HG03571 (cell line): ENCODE results near the gene DAZAP2.
"Not testable (repeated sequence)": the region's sequence is repeated elsewhere in the genome, so short reads cannot be mapped to it uniquely, and the experiment has no call there.

Experiments
- ATAC-seq: cut with Tn5 transposase; IDR thresholded peaks from one replicate; pipeline ENCODE4 v1.9.1; 2021; ENCODE audit not compliant: unreplicated experiment

The DAZAP2 gene

DNA sequence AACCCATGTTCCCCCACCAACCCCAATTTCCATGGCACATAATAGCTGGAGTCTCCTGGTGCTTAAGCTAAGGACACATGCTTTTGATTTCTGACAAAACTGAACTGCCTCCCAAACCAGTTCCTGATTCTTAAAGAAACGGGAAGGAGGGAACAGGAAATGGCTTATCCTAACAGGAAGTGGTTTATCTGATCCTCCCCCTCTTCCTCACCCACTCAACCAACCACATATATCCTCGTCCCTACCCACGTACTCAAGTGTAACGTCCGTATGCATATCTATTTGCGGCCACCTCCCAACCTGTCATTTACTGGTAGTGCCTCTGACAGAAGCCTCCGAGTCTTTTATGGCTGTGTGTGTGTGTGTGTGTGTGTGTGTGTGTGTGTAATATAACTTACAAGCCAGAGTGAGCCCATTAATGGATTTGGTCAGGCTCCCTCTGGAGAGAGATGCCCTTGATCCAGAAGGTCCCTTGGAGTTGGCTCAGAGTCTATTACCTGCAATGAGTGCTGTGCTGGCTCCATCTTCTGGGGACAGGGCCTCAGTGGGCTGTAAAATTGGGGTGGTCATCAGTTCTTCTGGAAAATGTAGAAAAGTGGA, 7.7 kb downstream of the DAZAP2 start:
- ATAC-seq: no peak

- ATAC-seq: no peak
Observed at GRCh38 chr12:51247523-51248206, 9.0 kb downstream of the DAZAP2 start.

- ATAC-seq: no peak
Observed at GRCh38 chr12:51253276-51253675, 14.7 kb downstream of the DAZAP2 start.

- ATAC-seq: no peak
Observed at GRCh38 chr12:51254536-51254935, 15.9 kb downstream of the DAZAP2 start.

DNA sequence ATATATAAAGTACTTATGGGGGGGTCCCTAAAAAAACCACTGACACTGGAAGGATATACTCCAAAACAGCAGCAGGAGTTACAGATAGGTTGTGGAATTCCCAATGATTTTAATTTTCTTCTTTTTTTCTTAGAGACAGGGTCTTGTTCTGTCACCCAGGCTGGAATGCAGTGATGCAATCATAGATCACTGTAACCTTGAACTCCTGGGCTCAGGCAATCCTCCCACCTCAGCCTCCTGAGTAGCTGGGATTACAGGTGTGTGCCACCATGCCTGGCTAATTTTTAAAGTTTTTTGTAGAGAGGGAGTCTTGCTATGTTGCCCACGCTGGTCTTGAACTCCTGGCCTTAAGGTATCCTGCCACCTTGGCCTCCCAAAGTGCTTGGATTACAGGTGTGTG, 21.0 kb downstream of the DAZAP2 start:
- ATAC-seq: not testable (repeated sequence)

GRCh38 chr12:51262758-51263177, 24.1 kb downstream of the DAZAP2 start:
- ATAC-seq: no peak

GRCh38 chr12:51263341-51263740, 24.7 kb downstream of the DAZAP2 start:
- no peak for ATAC-seq

DNA sequence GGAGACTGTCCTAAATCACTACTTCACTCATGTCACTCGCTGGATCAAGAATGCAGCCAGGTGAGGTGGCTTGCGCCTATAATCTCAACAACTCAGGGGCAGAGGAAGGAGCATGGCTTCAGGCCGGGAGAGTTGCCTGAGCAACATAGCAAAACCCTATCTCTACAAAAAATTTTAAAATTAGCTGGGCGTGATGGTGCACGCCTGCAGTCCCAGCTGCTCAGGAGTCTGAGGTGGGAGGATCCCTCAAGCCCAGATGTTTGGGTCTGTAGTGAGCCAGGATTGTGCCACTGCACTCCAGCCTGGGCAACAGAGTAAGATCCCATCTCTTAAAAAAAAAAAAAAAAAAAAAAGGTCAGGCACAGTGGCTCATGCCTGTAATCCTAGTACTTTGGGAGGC, 25.7 kb downstream of the DAZAP2 start:
- no peak for ATAC-seq

DNA sequence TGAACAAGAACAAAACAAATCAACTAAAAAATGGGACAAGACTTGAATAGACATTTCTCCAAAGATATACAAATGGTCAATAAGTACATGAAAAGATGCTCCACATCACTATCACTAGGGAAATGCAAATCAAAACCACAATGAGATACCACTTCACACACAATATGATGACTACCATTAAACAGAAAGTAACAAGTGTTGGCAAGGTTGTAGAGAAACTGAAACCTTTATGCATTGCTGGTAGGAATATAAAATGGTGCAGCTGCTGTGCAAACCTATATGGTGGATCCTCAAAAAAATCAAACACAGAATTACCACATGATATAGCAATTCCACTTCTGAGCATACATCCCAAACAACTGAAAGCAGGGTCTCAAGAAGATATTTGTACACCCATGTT, 26.4 kb downstream of the DAZAP2 start:
- no peak for ATAC-seq

DNA sequence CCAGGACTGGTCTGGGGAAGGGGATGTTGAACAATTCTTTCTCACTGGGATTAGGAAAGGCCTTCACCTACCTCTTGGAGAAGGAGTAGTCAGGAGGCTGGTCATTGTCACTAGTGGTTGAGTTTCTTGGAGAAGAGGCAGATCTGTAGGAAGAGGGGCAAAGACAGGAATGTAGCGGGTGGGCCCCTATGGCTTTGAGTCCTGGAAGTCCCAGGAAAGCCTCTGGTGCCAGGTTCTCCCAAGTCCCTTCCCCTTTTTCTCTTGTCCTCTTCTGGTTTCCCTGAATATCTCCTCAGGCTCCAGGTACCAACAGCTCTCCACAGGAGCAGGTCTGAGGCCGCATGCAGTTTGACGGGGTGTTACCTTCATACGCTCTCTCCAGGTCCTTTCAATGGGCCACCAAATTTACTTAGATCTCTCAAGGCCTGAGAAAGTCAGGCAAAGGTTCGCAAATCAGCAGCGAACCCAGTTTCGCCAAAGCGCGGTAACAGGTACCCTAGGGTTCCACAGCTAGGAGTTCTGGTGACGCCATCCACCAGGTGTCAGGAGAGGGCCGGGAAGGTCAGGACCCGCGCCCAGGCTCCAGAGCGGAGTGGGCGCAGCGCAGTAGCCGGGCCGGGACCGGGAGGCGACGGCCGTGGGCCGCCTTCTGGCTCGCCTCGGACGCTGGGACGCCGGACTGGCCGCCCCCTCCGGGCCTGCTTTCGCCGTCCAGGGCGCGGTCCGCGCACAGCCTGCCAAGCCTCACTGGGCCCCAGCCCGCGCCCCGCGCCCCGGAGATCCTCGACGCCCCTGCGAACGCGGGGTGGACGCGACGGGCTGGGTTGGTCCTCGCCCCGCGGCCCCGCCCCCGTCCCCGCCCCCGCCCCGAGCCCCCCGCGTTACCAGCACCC, 30.8 kb downstream of the DAZAP2 start:
- peak; percentile 23 for ATAC-seq

DNA sequence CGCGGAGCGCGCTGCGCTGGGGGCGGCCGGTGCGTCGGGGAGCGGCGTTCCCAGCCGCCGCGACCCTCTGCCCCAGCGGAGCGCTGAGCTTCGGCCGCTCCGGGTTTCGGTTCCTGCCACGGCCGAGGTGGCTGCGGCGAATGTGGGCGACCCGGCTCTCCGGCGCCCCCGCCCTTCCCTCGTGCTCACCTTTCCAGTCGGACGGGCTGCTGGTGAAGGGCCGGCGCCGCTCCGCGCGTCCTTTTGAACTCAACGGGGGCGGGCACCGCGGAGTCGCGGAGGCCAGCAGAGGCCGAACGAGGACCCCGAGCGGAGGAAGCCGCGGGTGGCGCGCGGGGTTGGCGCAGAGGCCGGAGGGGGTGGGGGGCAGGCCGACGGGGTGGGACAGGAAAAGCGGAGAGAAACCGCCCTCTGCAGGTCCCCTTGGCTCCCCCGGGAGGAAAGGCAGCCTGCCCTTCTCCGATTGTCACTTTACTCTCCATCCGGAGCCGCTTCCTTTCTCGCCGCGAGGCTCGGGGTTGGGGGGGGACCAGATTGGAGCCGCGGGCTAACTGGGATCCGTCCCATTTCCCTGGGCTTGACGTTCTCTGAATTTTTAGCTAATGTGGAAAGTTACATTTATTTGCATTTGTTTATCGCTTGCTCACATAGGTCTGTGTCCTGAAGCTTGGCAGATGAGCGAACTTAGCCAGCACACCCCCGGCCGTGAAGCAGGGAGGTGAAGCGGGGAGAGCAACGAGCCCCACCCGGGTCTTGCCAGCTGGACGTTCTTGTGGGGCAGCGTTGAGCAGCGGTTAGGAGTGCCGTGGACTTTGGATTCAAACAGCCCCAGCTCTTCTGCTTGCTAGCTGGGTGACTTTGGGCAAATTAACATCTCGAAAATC, 31.7 kb downstream of the DAZAP2 start, which contains the start of gene SMAGP:
Gene SMAGP (minus strand): TSS at position 349 of the 884 bp plus-strand sequence. CDS start 1,137 bp downstream, outside the sequence.
- peak; percentile 66 for ATAC-seq

- ATAC-seq: no peak
Observed at GRCh38 chr12:51270951-51271518, 32.4 kb downstream of the DAZAP2 start.

DNA sequence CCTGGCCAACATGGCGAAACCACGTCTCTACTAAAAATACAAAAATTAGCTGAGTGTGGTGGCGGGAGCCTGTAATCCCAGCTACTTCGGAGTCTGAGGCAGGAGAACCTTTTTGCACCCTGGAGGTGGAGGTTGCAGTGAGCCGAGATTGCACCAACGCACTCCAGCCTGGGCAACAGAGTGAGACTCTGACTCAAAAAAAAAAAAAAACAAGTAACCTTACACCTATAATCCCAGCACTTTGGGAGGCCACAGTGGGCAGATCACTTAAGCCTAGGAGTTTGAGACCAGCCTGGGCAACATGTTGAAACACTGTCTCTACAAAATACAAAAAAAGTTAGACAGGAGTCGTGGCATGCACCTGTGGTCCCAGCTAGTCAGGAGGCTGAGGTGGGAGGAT, 34.2 kb downstream of the DAZAP2 start:
- ATAC-seq: not testable (repeated sequence)

DNA sequence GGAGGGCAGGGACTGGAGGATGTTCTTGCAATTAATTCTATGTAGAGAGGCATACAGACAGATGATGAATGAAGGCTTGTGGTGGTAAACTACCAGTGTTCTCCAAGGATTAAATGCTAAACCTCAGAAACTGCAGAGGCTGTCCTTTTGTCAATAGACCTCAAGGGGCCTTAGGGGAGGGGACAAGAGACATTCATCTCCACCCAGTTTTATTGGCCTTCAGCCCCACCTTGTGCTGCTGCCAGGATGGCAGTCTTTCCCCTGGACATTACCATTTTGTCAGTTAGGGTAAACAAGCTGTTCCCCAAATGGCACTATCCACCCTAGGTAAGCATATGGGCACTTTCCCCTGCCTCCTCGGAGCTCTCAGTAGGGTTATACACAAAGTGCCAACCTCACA, 36.5 kb downstream of the DAZAP2 start:
- no peak for ATAC-seq

- ATAC-seq: no peak
Observed at GRCh38 chr12:51281202-51281924, 42.7 kb downstream of the DAZAP2 start.

DNA sequence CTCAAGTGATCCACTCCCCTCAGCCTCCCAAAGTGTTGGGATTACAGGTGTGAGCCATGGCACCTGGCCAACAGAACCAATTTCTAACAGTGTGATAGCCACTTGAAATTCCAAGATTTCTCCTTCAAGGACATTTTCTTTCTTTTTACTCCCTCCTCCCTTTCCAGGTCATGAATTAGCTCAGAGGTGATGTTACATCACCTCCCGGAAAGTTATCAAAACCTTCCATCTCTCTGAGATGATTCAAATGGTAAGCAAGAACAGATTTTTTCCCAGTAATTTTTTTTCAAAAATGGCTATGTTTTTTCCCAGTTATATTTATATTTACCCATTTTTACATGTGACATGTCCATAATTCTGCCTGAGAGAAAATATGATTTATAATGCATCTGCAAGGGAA, 47.2 kb downstream of the DAZAP2 start:
- no peak for ATAC-seq

GRCh38 chr12:51291603-51292513, 53.2 kb downstream of the DAZAP2 start:
- ATAC-seq: not testable (repeated sequence)
